Thoracic aorta (tissue), 2 donors: ENCODE results near the gene KRTAP9-9. TPM values are rescaled to one million over a fixed set of nuclear protein-coding genes. Genes with fewer than 3 reads are reported as not detected.
"Not testable (repeated sequence)": the region's sequence is repeated elsewhere in the genome, so short reads cannot be mapped to it uniquely, and the experiment has no call there.

Source experiments
- ATAC-seq: fragments of 150-250 bp; one replicate; pipeline ENCODE4 v1.8.0; 2017; ENCODE audit warnings: low read depth; ENCODE audit not compliant: insufficient number of reproducible peaks, low FRiP score
- DNase-seq: peaks from one replicate; pipeline ENCODE4 v3.0.0-alpha.2; 2020; ENCODE audit warnings: low spot score
- H3K27ac ChIP-seq, 2 donors: fragments of 200-600 bp; sonication (generic); 1 replicate in 1 of 2; 2 replicates in 1 of 2; pipeline ENCODE4 v1.5.1; 2016; ENCODE audit warnings: mild to moderate bottlenecking in 2 of 2, moderate library complexity in 2 of 2
- H3K27me3 ChIP-seq: fragments of 200-600 bp; sonication (generic); replicated peaks from 2 replicates; pipeline ENCODE4 v1.6.0; 2016; ENCODE audit warnings: mild to moderate bottlenecking; ENCODE audit not compliant: insufficient read depth
- H3K36me3 ChIP-seq: fragments of 200-600 bp; sonication (generic); one replicate; pipeline ENCODE4 v1.5.1; 2016
- H3K4me1 ChIP-seq, 2 donors: fragments of 200-600 bp; sonication (generic); 1 replicate in 1 of 2; 2 replicates in 1 of 2; pipeline versions ENCODE4 v1.5.1 to v1.6.0; 2016; ENCODE audit warnings: low read depth in 2 of 2, mild to moderate bottlenecking in 1 of 2; ENCODE audit not compliant: control insufficient read depth in 1 of 2
- H3K4me3 ChIP-seq: fragments of 200-600 bp; sonication (generic); 2 replicates; pipeline ENCODE4 v1.5.1; 2016; ENCODE audit warnings: mild to moderate bottlenecking
- H3K9me3 ChIP-seq: fragments of 200-600 bp; sonication (generic); 2 replicates; pipeline ENCODE4 v1.5.1; 2016
- total RNA-seq, 2 donors: library from RNA; depleted of rRNA; stranded (reverse); fragments of >200 nt; gene quantifications; one replicate each; pipeline versions ENCODE4 v1.1.0 to v1.2.3, GENCODE V29; 2016
- TF ChIP-seq, protein P1 (sequence below): fragments of 200-600 bp; sonication (generic); IDR thresholded peaks from one replicate; pipeline ENCODE4 v1.5.1; 2019; ENCODE audit warnings: antibody characterized with exemption

The KRTAP9-9 gene
- total RNA-seq, 2 donors from 2014 or later: not detected

DNA sequence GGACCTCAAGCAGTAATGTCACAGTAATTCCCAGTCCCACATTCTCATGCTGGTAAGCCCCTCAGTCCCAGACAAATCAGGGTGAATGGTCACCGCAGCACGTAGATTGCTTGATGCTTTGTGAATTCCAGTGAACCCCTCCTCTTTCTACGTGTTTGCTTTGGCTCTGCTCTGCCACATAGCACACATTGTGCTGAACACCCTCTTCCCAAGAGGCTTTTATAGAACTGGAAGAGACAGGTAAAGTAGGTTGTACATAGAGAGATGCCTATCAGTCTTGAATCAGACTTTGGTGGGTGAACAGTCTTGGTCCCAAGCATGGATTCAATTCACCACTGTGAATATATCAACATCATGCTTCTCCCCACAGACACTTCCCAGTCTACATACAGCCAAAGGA, 9.4 kb downstream of the KRTAP9-9 start:
- H3K9me3 ChIP-seq: no peaks in the 10 kb centered on the region
- TF ChIP-seq, protein P1, sequence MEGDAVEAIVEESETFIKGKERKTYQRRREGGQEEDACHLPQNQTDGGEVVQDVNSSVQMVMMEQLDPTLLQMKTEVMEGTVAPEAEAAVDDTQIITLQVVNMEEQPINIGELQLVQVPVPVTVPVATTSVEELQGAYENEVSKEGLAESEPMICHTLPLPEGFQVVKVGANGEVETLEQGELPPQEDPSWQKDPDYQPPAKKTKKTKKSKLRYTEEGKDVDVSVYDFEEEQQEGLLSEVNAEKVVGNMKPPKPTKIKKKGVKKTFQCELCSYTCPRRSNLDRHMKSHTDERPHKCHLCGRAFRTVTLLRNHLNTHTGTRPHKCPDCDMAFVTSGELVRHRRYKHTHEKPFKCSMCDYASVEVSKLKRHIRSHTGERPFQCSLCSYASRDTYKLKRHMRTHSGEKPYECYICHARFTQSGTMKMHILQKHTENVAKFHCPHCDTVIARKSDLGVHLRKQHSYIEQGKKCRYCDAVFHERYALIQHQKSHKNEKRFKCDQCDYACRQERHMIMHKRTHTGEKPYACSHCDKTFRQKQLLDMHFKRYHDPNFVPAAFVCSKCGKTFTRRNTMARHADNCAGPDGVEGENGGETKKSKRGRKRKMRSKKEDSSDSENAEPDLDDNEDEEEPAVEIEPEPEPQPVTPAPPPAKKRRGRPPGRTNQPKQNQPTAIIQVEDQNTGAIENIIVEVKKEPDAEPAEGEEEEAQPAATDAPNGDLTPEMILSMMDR: no peak
- H3K4me3 ChIP-seq: no peak overlapping the region

DNA sequence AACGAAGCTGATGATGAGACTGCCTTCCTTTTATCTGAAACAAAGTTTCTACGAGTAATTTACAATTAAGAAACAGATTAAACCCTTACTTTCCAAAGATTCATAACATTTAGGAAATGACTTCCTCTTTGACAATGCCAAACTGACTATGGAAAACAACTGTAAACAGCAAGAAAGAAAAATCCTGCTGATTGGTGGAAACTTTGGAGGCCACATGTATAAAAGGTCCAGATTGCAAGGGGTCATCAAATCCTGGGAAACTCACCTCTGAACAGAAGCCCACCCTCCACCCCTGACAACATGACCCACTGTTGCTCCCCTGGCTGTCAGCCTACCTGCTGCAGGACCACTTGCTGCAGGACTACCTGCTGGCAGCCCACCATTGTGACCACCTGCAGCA, 9.9 kb downstream of the KRTAP9-9 start, which contains the start of gene KRTAP9-6:
KRTAP9-6 (plus strand) TSS at position 301 of the 400 bp plus-strand sequence; CDS start at position 301, 0 bp downstream.
- H3K27ac ChIP-seq: no peak within 1 kb of the TSS
- no peaks in the 10 kb centered on the region for H3K27me3 ChIP-seq
- H3K4me1 ChIP-seq: no peaks in the 10 kb centered on the region
- H3K36me3 ChIP-seq: no peaks in the 10 kb centered on the region
- ATAC-seq (no peak), DNase-seq (no peak)
- H3K9me3 ChIP-seq: no peaks in the 10 kb centered on the region
- TF ChIP-seq, protein P1: no peak
- H3K4me3 ChIP-seq: no peak within 1 kb of the TSS

More for the DNA sequence above, 9.4 kb downstream of the KRTAP9-9 start:
- ATAC-seq (no peak), DNase-seq (no peak)
- Histone ChIP-seq H3K27me3 (no peaks in the 10 kb centered on the region), H3K27ac (no peak overlapping the region), H3K4me1 (no peaks in the 10 kb centered on the region), H3K36me3 (no peaks in the 10 kb centered on the region)

DNA sequence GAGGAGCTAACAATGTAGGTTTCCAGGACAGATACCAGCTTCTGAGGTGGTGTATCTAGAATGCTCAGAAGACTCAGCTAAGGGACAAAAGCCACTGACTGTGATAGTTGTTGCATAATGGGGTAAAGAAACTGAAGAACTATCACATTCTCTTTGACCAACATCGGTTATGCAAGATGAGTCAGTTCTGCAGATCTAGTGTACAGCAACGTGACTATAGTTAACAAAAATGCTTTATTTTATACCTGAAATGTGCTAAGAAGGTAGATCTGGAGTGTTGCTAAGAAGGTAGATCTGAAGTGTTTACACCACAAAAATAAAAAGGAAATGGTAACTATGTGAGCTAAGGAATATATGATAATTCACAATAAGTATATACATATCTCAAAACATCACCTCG, 12.5 kb downstream of the KRTAP9-9 start:
- no peaks in the 10 kb centered on the region for H3K4me1 ChIP-seq
- no peaks in the 10 kb centered on the region for H3K9me3 ChIP-seq
- no peak overlapping the region for H3K27ac ChIP-seq
- no peaks in the 10 kb centered on the region for H3K27me3 ChIP-seq
- TF ChIP-seq, protein P1: no peak
- ATAC-seq (no peak), DNase-seq (no peak)
- no peaks in the 10 kb centered on the region for H3K36me3 ChIP-seq
- no peak overlapping the region for H3K4me3 ChIP-seq

DNA sequence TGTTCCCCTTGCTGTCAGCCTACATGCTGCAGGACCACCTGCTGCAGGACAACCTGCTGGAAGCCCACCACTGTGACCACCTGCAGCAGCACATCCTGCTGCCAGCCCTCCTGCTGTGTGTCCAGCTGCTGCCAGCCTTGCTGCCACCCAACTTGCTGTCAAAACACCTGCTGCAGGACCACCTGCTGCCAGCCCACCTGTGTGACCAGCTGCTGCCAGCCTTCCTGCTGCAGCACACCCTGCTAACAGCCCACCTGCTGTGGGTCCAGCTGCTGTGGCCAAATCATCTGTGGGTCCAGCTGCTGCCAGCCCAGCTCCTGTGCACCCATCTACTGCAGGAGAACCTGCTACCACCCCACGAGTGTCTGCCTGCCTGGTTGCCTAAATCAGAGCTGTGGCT, 16.1 kb downstream of the KRTAP9-9 start:
- H3K36me3 ChIP-seq, H3K4me3 ChIP-seq, ATAC-seq, H3K27me3 ChIP-seq, H3K27ac ChIP-seq, DNase-seq, H3K9me3 ChIP-seq, H3K4me1 ChIP-seq: not testable (repeated sequence)

DNA sequence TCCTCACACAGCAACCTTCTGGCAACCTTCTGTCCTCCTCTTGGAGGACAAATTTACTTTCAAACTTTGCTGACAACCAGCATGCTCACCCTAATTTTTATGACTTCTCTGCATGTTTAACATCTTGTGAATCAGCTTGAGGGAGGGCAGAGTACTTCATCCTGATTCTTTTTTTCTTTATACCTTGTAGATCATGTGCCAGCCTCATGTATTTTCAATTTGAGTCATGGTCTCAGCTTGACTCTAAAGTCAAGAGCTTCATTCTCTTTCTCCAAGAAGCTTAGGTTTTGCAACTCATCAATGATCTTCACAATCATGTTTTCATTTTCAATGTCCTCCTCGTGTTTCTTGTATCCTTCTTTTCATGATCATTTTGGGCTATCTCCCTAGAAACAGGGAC, 16.7 kb downstream of the KRTAP9-9 start:
- ATAC-seq (no peak), DNase-seq (no peak)
- H3K27ac ChIP-seq: no peak overlapping the region
- TF ChIP-seq, protein P1: no peak
- no peaks in the 10 kb centered on the region for H3K4me1 ChIP-seq
- H3K27me3 ChIP-seq: no peaks in the 10 kb centered on the region
- no peaks in the 10 kb centered on the region for H3K36me3 ChIP-seq
- H3K4me3 ChIP-seq: no peak overlapping the region
- H3K9me3 ChIP-seq: no peaks in the 10 kb centered on the region

DNA sequence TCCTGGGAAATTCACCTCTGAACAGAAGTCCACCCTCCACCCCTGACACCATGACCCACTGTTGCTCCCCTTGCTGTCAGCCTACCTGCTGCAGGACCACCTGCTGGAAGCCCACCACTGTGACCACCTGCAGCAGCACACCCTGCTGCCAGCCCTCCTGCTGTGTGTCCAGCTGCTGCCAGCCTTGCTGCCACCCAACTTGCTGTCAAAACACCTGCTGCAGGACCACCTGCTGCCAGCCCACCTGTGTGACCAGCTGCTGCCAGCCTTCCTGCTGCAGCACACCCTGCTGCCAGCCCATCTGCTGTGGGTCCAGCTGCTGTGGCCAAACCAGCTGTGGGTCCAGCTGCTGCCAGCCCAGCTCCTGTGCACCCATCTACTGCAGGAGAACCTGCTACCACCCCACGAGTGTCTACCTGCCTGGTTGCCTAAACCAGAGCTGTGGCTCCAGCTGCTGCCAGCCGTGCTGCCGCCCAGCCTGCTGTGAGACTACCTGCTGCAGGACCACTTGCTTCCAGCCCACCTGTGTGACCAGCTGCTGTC, 20.5 kb downstream of the KRTAP9-9 start, which contains the start of gene KRTAP9-7:
KRTAP9-7 (plus strand) TSS at position 51 of the 543 bp plus-strand sequence; CDS start at position 51, 0 bp downstream.
- not testable (repeated sequence) for ATAC-seq, H3K27ac ChIP-seq, DNase-seq

More for the DNA sequence above, 20.5 kb downstream of the KRTAP9-9 start, which contains the start of gene KRTAP9-7:
- H3K4me3 ChIP-seq, H3K27me3 ChIP-seq, H3K4me1 ChIP-seq, H3K9me3 ChIP-seq, H3K36me3 ChIP-seq: not testable (repeated sequence)
